Cardiac septum (tissue), 1 donor: ENCODE data around the gene MAGEB4. TPM values are rescaled to one million over a fixed set of nuclear protein-coding genes. Genes with fewer than 3 reads are reported as not detected.
"Not testable (repeated sequence)": the region's sequence is repeated elsewhere in the genome, so short reads cannot be mapped to it uniquely, and the experiment has no call there.

Experiments used
- DNase-seq: peaks from one replicate; pipeline ENCODE4 v3.0.0-alpha.2; 2020; ENCODE audit warnings: low spot score
- intact Hi-C: fragments of 100-400 bp; cut with DNase I; formaldehyde crosslinking; loops from one replicate; pipeline ENCODE4 v1.14.0; 2022
- long read RNA-seq: library from polyadenylated mRNA; unstranded; transcript quantifications from one replicate; pipeline ENCODE4 v2.0.0, GENCODE V29; 2021
- total RNA-seq: library from RNA; stranded (reverse); fragmentation: NEBNext Ultra II Directional; extraction: Animal tissue kit (Norgen Biotek cat#: 25700); gene quantifications from one replicate; pipeline ENCODE4 v1.2.1, GENCODE V29; 2021
- donor health status: DM: no; HTN: no; CAD: no.

The MAGEB4 gene, protein sequence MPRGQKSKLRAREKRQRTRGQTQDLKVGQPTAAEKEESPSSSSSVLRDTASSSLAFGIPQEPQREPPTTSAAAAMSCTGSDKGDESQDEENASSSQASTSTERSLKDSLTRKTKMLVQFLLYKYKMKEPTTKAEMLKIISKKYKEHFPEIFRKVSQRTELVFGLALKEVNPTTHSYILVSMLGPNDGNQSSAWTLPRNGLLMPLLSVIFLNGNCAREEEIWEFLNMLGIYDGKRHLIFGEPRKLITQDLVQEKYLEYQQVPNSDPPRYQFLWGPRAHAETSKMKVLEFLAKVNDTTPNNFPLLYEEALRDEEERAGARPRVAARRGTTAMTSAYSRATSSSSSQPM
- not detected for total RNA-seq
- long read RNA-seq, result 0 reads

DNA sequence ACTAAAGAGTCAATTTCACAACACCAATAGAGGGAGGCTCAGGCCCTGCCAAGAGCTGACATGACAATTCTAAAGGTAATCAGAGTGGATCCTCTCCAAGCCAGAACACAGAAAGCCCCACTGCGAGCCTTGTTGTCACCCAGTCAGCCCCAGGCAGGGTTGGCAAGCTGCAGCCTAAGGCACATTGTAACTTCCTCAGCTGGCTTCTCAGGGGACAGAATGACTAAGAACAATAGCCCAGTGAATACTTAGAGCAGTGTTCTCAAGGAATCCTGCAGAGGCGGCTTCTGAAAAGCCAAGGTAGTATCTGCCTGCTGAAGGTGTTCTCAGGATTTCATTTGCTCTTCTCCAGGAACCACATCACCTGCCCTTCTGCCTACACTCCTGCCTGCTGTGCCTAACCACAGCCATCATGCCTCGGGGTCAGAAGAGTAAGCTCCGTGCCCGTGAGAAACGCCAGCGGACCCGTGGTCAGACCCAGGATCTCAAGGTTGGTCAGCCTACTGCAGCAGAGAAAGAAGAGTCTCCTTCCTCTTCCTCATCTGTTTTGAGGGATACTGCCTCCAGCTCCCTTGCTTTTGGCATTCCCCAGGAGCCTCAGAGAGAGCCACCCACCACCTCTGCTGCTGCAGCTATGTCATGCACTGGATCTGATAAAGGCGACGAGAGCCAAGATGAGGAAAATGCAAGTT, at the start of gene MAGEB4:
TSS of gene MAGEB4 (plus strand) at position 277 of the 692 bp plus-strand sequence. CDS start at position 413, 136 bp downstream.
- intact Hi-C loops, result no loop called here

DNA sequence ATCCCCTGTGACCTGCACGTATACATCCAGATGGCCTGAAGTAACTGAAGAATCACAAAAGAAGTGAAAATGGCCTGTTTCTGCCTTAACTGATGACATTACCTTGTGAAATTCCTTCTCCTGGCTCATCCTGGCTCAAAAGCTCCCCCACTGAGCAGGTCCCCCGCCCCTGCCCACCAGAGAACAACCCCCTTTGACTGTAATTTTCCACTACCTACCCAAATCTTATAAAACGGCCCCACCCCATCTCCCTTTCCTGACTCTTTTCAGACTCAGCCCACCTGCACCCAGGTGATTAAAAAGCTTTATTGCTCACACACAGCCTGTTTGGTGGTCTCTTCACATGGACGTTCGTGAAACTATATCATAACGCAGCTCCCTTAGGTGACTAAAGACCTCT, 47.9 kb upstream of the MAGEB4 start:
- intact Hi-C loops, DNase-seq: not testable (repeated sequence)

More for the DNA sequence above, at the start of gene MAGEB4:
- DNase-seq, result no peak

DNA sequence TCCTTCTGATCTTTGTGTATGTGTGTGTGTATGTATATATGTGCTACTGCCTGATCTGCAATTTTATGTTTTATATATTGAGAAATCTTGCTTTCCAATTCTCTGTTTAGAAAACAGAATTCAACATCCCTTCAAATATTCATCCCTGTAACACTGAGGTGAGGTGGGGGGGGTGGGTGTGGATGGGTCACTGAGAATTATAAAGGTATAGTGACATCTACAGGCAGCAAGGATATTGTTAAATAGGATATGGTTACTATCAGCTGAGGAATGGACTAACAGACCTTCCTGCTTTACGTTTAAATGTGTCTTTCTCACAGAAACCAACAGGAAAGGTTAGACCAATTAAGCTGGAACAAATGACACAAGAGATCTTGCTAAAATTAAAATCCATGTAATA, 45.5 kb upstream of the MAGEB4 start:
- intact Hi-C loops, result no loop called here
- no peak for DNase-seq

DNA sequence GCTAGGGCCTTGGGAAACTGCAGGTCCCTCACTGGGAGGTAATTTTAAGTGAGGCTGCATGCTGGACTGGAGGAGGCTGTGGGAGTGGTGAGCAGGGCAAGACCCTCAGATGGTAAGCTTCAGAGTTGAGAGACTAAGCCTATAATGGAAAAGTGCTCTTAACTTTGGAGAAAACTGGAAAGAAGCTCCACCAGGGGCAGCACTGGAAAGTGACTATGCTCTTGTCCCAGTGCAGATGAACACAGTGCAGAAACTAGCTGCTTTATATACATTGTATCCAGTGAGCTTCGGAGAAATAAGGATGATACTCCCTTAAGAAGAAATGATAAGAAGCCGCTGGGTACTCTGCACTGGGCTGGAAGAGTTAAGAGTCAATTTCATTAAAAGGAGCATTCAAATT, 29.6 kb upstream of the MAGEB4 start:
- intact Hi-C loops, result no loop called here
- no peak for DNase-seq

DNA sequence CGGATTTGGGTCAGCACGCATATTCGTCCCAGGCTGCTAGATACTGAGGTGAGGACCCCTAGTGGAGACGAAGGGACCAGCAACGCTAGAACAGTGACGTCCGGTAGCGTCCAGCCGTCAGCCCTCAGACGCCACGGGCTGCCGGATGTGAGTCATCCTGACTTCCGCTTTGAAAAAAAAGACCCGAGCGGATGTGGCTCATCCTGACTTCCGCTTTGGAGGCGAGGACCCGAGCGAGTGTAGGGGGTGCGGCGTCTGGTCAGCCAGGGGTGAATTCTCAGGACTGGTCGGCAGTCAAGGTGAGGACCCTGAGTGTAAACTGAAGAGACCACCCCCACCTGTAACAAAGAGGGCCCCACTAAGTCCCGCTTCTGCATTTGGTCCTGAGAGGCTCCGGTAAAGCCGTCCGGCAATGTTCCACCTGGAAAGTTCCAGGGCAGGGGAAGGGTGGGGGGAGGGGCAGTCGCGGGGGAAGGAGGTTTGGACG, 26.4 kb upstream of the MAGEB4 start, which contains the start of gene MAGEB2:
TSS of gene MAGEB2 (plus strand) at position 207 of the 487 bp plus-strand sequence. CDS start 3,018 bp downstream, outside the sequence.
- intact Hi-C loops, result no loop called here
- DNase-seq, result no peak

DNA sequence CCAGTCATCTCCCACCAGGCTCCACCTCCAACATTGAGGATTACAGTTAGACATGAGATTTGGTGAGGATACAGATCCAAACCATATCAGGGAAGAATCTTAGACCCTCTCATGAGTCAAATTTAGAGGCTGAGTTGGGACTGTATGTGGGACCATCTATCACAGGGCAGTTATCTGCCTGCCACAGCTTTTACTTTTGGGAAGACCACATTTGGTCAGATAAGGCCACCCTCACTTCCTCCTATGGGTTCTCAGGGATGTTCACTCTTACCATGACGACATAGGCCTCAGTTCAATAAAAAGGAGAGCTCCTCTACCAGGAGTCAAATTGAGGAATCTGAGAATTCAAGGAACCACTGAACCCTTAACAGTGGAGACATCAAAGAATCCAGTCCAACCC, 24.3 kb upstream of the MAGEB4 start:
- intact Hi-C loops, result no loop called here
- no peak for DNase-seq

DNA sequence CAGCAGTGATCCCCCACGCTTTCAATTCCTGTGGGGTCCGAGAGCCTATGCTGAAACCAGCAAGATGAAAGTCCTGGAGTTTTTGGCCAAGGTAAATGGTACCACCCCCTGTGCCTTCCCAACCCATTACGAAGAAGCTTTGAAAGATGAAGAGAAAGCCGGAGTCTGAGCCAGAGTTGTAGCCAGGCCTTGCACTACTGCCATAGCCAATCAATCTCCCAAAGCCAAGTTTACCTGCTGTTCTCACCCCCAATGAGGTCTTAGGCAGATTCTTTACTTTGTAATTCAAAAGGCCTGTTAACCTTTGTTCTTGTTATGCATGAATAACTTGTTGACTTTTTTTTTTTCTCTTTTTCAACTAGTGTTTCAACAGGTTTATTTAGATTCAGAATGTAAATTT, 22.4 kb upstream of the MAGEB4 start:
- no peak for DNase-seq
- intact Hi-C loops, result no loop called here

DNA sequence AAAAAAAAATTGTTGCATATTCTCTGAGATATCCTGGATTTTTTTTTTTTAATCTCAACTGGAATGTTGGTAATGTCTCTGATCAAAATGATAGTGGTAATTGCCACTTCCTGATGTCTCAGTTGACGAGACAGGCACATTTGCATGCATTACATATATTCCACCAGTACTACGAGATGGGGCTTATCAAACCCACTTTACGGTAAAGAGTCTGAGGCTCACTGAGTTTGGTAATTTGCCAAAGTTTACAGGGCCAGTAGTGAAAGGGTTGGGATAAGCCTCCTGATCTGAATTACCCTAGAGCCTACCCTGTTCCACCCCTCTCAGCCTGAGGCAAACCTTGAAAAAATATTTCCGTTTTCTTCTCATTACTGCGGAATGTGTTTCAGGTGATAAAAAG, 21.1 kb upstream of the MAGEB4 start:
- DNase-seq, result no peak
- intact Hi-C loops, result no loop called here

DNA sequence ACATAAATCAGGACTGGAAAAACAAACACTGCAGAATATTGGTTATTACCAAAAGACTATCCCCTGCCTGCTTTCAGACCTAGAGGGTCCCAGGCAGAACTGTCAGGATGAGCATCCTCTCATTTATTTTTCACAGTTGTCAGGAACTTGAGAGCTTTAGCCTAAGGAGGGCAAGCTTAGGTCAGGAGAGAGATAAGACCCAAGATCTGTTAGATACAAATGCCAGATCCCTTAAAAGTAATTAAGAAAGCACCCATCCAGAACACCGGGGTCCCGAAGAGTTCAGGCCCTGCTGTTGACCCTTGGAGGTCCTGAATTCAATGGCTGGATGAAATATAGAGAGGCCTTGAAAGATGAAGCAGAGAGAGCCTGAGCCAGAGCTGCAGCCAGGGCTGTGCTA, 17.3 kb upstream of the MAGEB4 start:
- intact Hi-C loops, result no loop called here
- DNase-seq, result no peak

DNA sequence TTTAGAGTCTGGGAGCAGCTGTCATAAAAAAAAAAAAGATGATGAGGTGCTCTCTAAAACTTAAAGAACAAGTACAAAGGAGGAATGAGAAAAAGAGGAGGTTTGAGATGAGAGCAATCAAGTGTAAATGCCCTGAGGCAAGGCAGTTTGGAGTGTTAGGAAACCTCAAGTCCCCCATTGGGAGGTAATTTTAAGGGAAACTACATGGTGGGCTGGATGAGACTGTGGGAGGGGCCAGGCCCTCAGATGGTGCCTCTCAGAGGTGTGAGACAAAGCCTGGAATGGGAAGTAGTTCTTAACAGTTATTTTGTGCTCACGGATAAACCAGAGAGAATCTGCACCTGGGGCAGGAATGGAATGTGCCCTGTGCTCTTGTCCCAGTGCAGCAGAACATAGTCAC, 13.3 kb upstream of the MAGEB4 start:
- intact Hi-C loops, result no loop called here

DNA sequence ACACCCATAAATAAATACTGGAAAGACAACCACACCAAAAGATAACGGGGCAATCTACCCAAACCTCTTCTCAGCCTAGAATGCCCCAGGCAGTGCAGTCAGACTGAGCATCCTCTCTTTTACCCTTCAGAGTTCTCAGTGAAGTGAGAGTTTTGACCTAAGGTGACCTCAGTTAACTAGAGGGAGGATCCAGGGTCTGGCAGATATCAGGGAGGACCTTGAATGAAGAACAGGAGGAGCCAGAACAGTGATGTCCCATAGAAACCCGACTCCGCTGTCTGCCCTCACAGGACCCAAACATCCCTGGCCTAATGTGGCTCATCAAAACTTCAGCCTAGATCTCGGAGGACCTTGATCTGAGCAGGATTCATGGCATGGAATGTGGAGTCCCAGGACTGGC, 11.4 kb upstream of the MAGEB4 start, which contains the start of gene MAGEB3:
TSS of gene MAGEB3 (plus strand) at position 263 of the 400 bp plus-strand sequence. CDS start 5,268 bp downstream, outside the sequence.
- DNase-seq, result no peak
- intact Hi-C loops, result no loop called here

More for the DNA sequence above, 13.3 kb upstream of the MAGEB4 start:
- DNase-seq, result no peak

DNA sequence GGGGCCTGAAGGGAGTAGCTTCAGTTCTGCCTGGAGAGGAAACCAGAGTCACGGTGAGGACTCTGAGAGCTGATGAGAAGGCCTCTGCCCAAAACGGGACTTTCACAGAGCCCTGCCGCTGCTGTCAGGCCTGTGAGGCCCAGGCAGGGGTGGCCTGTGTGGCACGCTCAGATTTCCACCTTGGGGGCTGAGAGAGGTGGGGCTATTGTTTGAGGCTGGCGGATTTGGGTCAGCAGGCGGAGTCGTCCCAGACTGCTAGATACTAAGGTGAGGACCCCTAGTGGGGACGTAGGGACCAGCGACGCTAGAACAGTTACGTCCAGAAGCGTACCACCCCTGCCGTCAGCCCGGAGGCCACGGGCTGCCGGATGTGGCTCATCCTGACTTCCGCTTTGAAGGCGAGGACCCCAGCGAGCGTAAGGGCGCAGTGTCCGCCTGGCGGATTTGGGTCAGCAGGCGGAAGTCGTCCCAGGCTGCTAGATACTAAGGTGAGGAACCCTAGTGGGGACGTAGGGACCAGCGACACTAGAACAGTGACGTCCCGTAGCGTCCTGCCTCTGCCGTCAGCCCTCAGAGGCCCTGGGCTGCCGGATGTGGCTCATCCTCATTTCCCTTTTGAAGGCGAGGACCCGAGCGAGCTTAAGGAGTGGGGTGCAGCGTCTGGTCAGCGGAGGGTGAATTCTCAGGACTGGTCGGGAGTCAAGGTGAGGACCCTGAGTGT, 5.1 kb downstream of the MAGEB4 start, which contains the start of gene MAGEB1:
TSS of gene MAGEB1 (plus strand) at position 378 of the 721 bp plus-strand sequence. CDS start 3,348 bp downstream, outside the sequence.
- intact Hi-C loops, result no loop called here
- no peak for DNase-seq

DNA sequence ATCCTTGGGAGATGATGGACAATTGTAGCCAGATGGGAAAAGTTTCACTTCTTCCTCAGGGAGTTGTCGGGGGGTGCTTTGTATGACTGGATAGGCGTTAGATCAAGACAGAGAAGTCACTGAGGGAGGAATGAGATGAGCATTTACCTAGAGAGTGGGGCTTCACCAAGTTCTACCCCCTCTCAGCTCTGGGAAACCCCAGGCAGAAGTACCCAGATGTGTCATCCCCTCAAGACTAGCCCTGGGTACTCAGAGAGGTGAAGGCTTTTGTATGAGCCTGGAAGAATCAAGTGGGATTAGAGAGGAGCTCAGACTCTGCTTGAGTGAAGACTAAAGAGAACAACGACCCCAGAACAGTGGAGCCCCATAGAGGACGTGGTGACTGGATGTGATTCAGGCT, 7.1 kb downstream of the MAGEB4 start:
- intact Hi-C loops, result no loop called here
- no peak for DNase-seq

DNA sequence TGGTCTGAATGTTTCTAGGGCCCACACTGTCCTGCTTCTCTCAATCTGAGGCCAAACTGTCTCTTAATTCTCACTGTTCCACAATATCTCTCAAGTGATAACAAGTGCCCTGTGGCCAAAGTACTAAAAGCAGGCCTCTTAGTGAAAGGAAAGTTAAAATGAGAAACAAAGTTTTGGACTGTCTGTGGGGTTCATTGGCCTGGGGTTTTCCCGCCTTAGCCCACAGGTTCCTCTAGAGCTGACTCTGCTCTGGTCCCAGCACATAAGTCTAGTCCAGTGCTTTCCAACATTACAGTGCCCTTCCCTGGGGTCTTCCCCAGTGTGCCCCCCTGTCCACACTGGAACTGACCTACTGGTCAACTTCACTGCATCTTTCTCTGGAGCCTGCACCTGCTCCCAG, 11.5 kb downstream of the MAGEB4 start:
- intact Hi-C loops, result no loop called here
- no peak for DNase-seq

DNA sequence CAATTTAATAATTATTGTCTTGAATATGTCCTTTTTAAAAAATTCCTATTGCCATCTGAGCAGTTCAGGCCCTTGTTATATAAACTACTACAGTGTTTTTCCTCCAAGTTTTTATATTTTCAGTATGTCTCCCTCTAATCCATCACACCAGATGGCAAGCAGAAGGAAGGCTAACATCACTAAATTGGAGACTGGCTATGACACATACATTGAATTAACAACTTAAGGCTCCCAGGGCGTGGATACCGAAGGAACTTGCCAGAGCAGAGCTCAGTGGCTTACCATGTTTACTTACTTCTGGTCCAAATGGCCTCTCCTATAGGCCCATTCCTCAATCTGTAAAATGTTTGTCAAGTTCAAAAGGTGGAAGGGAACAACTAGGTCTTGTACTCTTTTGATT, 18.1 kb downstream of the MAGEB4 start:
- no peak for DNase-seq
- intact Hi-C loops, result no loop called here

DNA sequence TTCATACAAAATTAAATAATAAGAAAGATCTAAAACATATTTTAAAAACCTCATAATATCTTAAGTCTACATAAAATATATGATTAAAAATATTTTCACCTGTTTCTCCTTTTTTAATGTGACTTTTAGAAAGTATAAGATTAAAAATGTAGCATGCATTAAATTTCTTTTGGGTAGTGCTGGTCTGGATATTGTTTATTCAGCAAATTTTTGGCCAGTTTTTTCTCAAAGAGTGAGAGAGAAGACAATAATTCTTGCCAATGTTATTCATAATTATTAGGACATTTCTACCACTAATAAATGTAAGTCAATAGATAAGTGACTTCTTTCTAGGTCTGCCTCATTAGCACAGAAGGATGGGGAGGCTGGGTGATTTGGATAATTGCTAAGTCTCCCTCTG, 19.2 kb downstream of the MAGEB4 start:
- intact Hi-C loops, result no loop called here
- no peak for DNase-seq

DNA sequence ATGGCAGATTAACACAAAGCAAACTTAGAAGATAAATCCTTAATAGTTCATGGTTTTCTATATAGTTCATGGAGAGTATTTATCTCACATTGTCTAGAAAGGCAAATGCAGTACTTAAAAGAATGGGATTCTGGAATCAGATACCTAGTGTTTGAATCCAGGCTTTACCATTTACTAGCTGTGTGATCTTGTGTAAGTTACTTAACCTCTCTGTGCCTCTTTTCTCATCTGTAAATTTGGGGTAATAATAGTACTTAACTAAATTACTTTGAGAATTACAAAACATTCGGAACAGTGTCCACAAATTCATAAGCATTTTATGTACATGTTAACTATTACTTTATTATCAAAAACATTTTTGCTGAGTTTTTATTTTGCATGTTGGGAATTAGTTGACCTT, 21.0 kb downstream of the MAGEB4 start:
- intact Hi-C loops, result no loop called here
- no peak for DNase-seq

DNA sequence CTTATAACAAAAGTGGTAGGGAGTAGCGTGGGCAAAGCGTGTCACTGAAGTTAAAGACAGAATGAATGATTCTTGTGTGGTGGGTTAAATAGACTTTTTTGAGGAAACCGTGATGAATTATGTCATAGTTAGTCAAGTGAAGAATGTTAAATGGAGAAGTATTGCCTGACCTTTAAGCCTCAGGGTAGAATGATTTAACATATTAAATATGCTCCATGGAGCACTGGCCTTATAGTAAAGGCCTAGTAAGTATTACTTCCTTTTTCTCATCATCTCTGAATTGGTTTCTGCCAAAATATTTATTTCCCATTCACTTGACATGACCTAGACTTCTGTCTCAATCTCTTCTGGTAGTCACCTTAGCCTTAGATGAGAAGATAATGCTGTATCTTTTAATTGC, 28.8 kb downstream of the MAGEB4 start:
- no peak for DNase-seq
- intact Hi-C loops, result no loop called here

DNA sequence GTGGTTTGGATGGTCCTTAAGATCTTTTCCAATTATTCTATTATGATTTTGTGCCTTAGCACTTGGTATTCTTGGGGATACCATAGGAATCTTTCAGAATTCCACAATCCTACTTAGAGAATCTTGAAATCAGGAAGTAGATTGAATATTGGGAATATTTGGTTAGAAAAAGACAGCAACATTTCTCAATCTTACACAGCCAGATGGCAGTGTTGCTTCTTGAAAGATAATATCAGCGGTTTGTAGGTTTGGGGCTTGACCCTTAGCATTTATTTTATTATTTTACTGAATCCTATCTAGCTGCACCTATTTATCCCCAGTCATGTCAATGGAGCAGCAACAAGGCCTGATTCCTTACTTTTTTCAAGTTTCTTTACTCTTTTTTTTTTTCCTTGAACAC, 33.7 kb downstream of the MAGEB4 start:
- DNase-seq, result no peak
- intact Hi-C loops, result no loop called here

DNA sequence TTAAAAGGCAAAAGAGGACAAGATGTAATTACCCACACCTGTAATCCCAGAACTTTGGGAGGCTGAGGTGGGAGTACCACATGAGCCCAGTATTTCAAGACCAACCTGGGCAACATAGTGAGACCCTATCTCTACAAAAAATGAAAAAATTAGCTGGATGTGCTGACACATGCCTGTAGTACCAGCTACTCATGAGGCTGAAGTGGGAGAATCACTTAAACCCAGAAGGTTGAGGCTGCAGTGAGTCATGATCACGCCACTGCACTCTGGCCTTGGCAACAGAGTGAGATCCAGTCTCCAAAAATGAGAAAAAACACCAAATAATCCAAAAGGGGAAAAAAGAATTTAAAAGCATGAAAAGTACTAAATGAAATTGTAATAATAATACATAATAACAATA, 36.6 kb downstream of the MAGEB4 start:
- intact Hi-C loops, result no loop called here
- no peak for DNase-seq
